SK-N-SH (cell line): ENCODE measurements around the gene TLE1. TPM values are rescaled to one million over a fixed set of nuclear protein-coding genes. Genes with fewer than 3 reads are reported as not detected.

Experiments
- CTCF ChIA-PET: fragments of 300-600, 350-600 bp; formaldehyde crosslinking; extraction: SDS; loops from one replicate; lab custom pipeline; 2021; lab: Yijun Ruan, JAX
- POLR2A ChIA-PET: fragments of 350-600 bp; sonication (Branson Sonifier 250); formaldehyde crosslinking; extraction: SDS; loops from one replicate; lab custom pipeline; 2020; ENCODE audit warnings: antibody characterized with exemption, inconsistent platforms; lab: Yijun Ruan, JAX
- DNase-seq: peaks from one replicate; pipeline ENCODE4 v3.0.0; 2012
- H2AFZ ChIP-seq: fragments of 200-600 bp; sonication (generic); 2 replicates; pipeline ENCODE4 v1.8.1; 2016; ENCODE audit warnings: antibody characterized with exemption, mild to moderate bottlenecking, low read depth
- H3F3A ChIP-seq: fragments of 200-600 bp; sonication (generic); replicated peaks from 2 replicates; pipeline ENCODE3; 2016; ENCODE audit warnings: antibody characterized with exemption, mild to moderate bottlenecking; ENCODE audit not compliant: insufficient read depth
- H3K27ac ChIP-seq, 2 experiments: fragments of 200-500 bp in 1 of 2; fragments of 200-600 bp in 1 of 2; sonication (Bioruptor generic) in 1 of 2; sonication (generic), shearing (Covaris generic) in 1 of 2; 2 replicates each; pipeline versions ENCODE4 v1.5.1 to v1.6.1; 2014 to 2016; ENCODE audit warnings: low read depth in 2 of 2, inconsistent platforms in 1 of 2, low read length in 1 of 2, mild to moderate bottlenecking in 1 of 2, mixed read lengths in 1 of 2
- H3K27me3 ChIP-seq: fragments of 200-600 bp; sonication (generic), shearing (Covaris generic); 2 replicates; pipeline ENCODE4 v1.6.1; 2016; ENCODE audit warnings: mixed run types; ENCODE audit not compliant: insufficient read depth
- H3K36me3 ChIP-seq, 2 experiments: fragments of 200-500 bp in 1 of 2; fragments of 200-600 bp in 1 of 2; sonication (Bioruptor generic) in 1 of 2; sonication (generic) in 1 of 2; replicated peaks in 1 of 2; 2 replicates each; pipeline versions ENCODE3 to v1.5.1; 2014 to 2016; ENCODE audit warnings: low read length in 1 of 2, mild to moderate bottlenecking in 1 of 2; ENCODE audit not compliant: insufficient read depth in 2 of 2, control insufficient read depth in 1 of 2
- H3K4me1 ChIP-seq, 2 experiments: fragments of 200-500 bp in 1 of 2; fragments of 200-600 bp in 1 of 2; sonication (Bioruptor generic) in 1 of 2; sonication (generic), shearing (Covaris generic) in 1 of 2; 2 replicates each; pipeline versions ENCODE4 v1.5.1 to v1.6.1; 2014 to 2016; ENCODE audit warnings: low read depth in 1 of 2, low read length in 1 of 2, mixed run types in 1 of 2; ENCODE audit not compliant: insufficient read depth in 2 of 2, control insufficient read depth in 1 of 2
- H3K4me2 ChIP-seq: fragments of 200-600 bp; sonication (generic), shearing (Covaris generic); 2 replicates; pipeline ENCODE4 v1.6.1; 2017; ENCODE audit warnings: mixed run types
- H3K4me3 ChIP-seq, 2 experiments: fragments of 200-500 bp in 1 of 2; fragments of 200-600 bp in 1 of 2; sonication (Bioruptor generic) in 1 of 2; sonication (generic), shearing (Covaris generic) in 1 of 2; 2 replicates each; pipeline versions ENCODE4 v1.5.1 to v1.8.1; 2014 to 2016; ENCODE audit warnings: low read depth in 2 of 2, inconsistent platforms in 1 of 2, low read length in 1 of 2, mild to moderate bottlenecking in 1 of 2, mixed read lengths in 1 of 2, moderate library complexity in 1 of 2
- H3K79me2 ChIP-seq: fragments of 200-600 bp; sonication (generic); 2 replicates; pipeline ENCODE4 v1.8.1; 2017; ENCODE audit warnings: mild to moderate bottlenecking; ENCODE audit not compliant: insufficient read depth
- H3K9ac ChIP-seq: fragments of 200-600 bp; sonication (generic); 2 replicates; pipeline ENCODE4 v1.6.1; 2017; ENCODE audit warnings: mixed run types
- H3K9me2 ChIP-seq: fragments of 200-600 bp; sonication (generic); 2 replicates; pipeline ENCODE4 v1.6.1; 2017; ENCODE audit warnings: mixed run types
- H3K9me3 ChIP-seq: fragments of 200-600 bp; sonication (generic); 2 replicates; pipeline ENCODE4 v1.6.1; 2017; ENCODE audit warnings: mixed run types, mild to moderate bottlenecking, moderate library complexity
- H4K20me1 ChIP-seq: fragments of 200-600 bp; sonication (generic); 2 replicates; pipeline ENCODE4 v1.6.1; 2017; ENCODE audit warnings: mild to moderate bottlenecking, mixed run types; ENCODE audit not compliant: insufficient read depth
- EP300 ChIP-seq, 2 experiments: IDR thresholded peaks; 2 replicates each; pipeline versions ENCODE4 v1.4.0 to v1.6.1; 2012; ENCODE audit warnings: borderline replicate concordance in 1 of 2, low read depth in 1 of 2, low read length in 1 of 2
- EZH2phosphoT487 ChIP-seq: fragments of 200-600 bp; sonication (generic); IDR thresholded peaks from 2 replicates; pipeline ENCODE4 v1.6.1; 2017; ENCODE audit warnings: low read depth, mixed run types, mild to moderate bottlenecking, antibody characterized with exemption, moderate library complexity, borderline replicate concordance
- FOSL2 ChIP-seq: IDR thresholded peaks from 2 replicates; pipeline ENCODE4 v1.4.0; 2012; ENCODE audit warnings: low read depth, mild to moderate bottlenecking, moderate library complexity, borderline replicate concordance
- FOXJ3 ChIP-seq: sonication (generic); formaldehyde crosslinking; IDR thresholded peaks from 2 replicates; pipeline ENCODE4 v1.5.1; 2020; ENCODE audit warnings: mild to moderate bottlenecking, missing genetic modification reagents
- JUND ChIP-seq: IDR thresholded peaks from 2 replicates; pipeline ENCODE4 v1.4.0; 2012
- MEF2A ChIP-seq: IDR thresholded peaks from 2 replicates; pipeline ENCODE4 v1.4.0; 2012; ENCODE audit warnings: low read depth, borderline replicate concordance
- MXI1 ChIP-seq: IDR thresholded peaks from 2 replicates; pipeline ENCODE4 v1.6.1; 2012; ENCODE audit warnings: mild to moderate bottlenecking, low read depth, low read length, improper control_type of control experiment
- NRF1 ChIP-seq: IDR thresholded peaks from 2 replicates; pipeline ENCODE4 v1.6.1; 2012; ENCODE audit warnings: low read depth, mild to moderate bottlenecking, low read length
- POLR2AphosphoS5 ChIP-seq: IDR thresholded peaks from 2 replicates; pipeline ENCODE4 v1.6.1; 2012; ENCODE audit warnings: low read depth, low read length
- RXRA ChIP-seq: IDR thresholded peaks from 2 replicates; pipeline ENCODE4 v1.4.0; 2012; ENCODE audit warnings: low read depth, mild to moderate bottlenecking, borderline replicate concordance
- SIN3A ChIP-seq: IDR thresholded peaks from 2 replicates; pipeline ENCODE4 v1.6.1; 2012; ENCODE audit warnings: low read depth, mild to moderate bottlenecking, low read length, moderate library complexity, borderline replicate concordance
- SMC3 ChIP-seq: IDR thresholded peaks from 2 replicates; pipeline ENCODE4 v1.6.1; 2012; ENCODE audit warnings: low read depth, low read length, improper control_type of control experiment
- TCF12 ChIP-seq: IDR thresholded peaks from 2 replicates; pipeline ENCODE4 v1.4.0; 2012
- TEAD4 ChIP-seq: IDR thresholded peaks from 2 replicates; pipeline ENCODE4 v1.4.0; 2012; ENCODE audit warnings: mild to moderate bottlenecking, borderline replicate concordance; ENCODE audit not compliant: insufficient read depth
- whole genome bisulfite sequencing: methylation state at CpG from one replicate; pipeline ENCODE4 v1.1.6; 2017; ENCODE audit warnings: low lambda C conversion rate; 5-methylcytosine and 5-hydroxymethylcytosine counted together
- polyA plus RNA-seq, 3 experiments: library from polyadenylated mRNA; depleted of rRNA; stranded (reverse); fragments of >200 nt; gene quantifications; 2 replicates each; pipeline ENCODE4 v1.2.3, GENCODE V29; 2012
- TF ChIP-seq, protein P1 (sequence below): fragments of 200-600 bp; sonication (generic); IDR thresholded peaks from 2 replicates; pipeline ENCODE4 v1.6.1; 2017; ENCODE audit warnings: antibody characterized with exemption, mild to moderate bottlenecking, moderate library complexity
- TF ChIP-seq, protein P2 (sequence below): fragments of 150-350 bp; IDR thresholded peaks from 2 replicates; pipeline ENCODE4 v1.6.1; 2017; ENCODE audit warnings: antibody characterized with exemption, low read length, low read depth, borderline replicate concordance
- TF ChIP-seq, protein P3 (sequence below): IDR thresholded peaks from 2 replicates; pipeline ENCODE4 v1.4.0; 2012; ENCODE audit warnings: low read depth, borderline replicate concordance
- TF ChIP-seq, protein P4 (sequence below): IDR thresholded peaks from 2 replicates; pipeline ENCODE4; 2012
- TF ChIP-seq, protein P5 (sequence below): IDR thresholded peaks from 2 replicates; pipeline ENCODE4 v1.4.0; 2012; ENCODE audit warnings: low read depth

Gene TLE1
- polyA plus RNA-seq, 1 of the 3 experiments (the other 2 are of a cell fraction) = 33.0 TPM

DNA sequence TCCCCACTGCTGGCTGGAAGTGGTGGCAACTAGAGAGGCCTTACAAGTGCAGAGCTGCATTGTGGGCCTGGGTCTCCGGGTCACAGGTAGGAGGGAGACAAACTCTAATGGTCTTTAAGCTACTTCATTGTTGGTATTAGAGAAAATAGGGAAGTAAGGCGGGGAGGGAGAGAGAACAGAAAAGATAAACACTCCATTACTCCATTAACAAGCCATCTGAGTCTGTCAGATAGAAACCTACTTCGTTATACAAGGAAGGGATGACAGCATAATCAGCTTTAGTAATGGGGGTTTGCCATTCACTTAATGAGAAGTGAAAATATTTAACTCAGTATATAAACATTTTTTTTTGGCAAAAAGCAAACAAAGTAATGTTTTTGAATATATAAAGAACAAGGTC, 107.4 kb downstream of the TLE1 start:
- H3K4me2 ChIP-seq = no peak overlapping the region
- no peaks in the 10 kb centered on the region for H4K20me1 ChIP-seq
- H3K36me3 ChIP-seq = peaks cover 11 to 21% of the 10 kb centered on the region in 2 experiments
- WGBS = 87% methylated on average over 3 of the region's 3 CpGs
- no peak overlapping the region for H3K27ac ChIP-seq
- no peaks in the 10 kb centered on the region for H3K9me2 ChIP-seq
- POLR2A ChIA-PET = no interaction called here
- H2AFZ ChIP-seq = no peak overlapping the region
- no peaks in the 10 kb centered on the region for H3K79me2 ChIP-seq
- CTCF ChIA-PET = interaction anchor here (1.0 to 1.4 kb wide), 2 partner anchors 31 to 105 kb away, joined by 3 to 5 read pairs; no protein-coding TSS in a partner anchor
- no peaks in the 10 kb centered on the region for H3K27me3 ChIP-seq
- H3K9me3 ChIP-seq = no peaks in the 10 kb centered on the region
- TF ChIP-seq FOSL2 = no peak
- no peak for TF ChIP-seq MEF2A
- no peak for TF ChIP-seq SIN3A
- TF ChIP-seq, protein P1, sequence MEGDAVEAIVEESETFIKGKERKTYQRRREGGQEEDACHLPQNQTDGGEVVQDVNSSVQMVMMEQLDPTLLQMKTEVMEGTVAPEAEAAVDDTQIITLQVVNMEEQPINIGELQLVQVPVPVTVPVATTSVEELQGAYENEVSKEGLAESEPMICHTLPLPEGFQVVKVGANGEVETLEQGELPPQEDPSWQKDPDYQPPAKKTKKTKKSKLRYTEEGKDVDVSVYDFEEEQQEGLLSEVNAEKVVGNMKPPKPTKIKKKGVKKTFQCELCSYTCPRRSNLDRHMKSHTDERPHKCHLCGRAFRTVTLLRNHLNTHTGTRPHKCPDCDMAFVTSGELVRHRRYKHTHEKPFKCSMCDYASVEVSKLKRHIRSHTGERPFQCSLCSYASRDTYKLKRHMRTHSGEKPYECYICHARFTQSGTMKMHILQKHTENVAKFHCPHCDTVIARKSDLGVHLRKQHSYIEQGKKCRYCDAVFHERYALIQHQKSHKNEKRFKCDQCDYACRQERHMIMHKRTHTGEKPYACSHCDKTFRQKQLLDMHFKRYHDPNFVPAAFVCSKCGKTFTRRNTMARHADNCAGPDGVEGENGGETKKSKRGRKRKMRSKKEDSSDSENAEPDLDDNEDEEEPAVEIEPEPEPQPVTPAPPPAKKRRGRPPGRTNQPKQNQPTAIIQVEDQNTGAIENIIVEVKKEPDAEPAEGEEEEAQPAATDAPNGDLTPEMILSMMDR = no peak
- TF ChIP-seq NRF1 = no peak
- TF ChIP-seq TEAD4 = no peak
- no peak for TF ChIP-seq FOXJ3
- no peak for TF ChIP-seq TCF12
- no peak for TF ChIP-seq SMC3
- TF ChIP-seq, protein P2, sequence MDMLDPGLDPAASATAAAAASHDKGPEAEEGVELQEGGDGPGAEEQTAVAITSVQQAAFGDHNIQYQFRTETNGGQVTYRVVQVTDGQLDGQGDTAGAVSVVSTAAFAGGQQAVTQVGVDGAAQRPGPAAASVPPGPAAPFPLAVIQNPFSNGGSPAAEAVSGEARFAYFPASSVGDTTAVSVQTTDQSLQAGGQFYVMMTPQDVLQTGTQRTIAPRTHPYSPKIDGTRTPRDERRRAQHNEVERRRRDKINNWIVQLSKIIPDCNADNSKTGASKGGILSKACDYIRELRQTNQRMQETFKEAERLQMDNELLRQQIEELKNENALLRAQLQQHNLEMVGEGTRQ = no peak
- no peak for TF ChIP-seq EP300 (IDR thresholded peaks at IDR 0.05; ENCODE audit: borderline replicate concordance in 1 of 2, low read depth in 1 of 2, low read length in 1 of 2)
- TF ChIP-seq, protein P3, sequence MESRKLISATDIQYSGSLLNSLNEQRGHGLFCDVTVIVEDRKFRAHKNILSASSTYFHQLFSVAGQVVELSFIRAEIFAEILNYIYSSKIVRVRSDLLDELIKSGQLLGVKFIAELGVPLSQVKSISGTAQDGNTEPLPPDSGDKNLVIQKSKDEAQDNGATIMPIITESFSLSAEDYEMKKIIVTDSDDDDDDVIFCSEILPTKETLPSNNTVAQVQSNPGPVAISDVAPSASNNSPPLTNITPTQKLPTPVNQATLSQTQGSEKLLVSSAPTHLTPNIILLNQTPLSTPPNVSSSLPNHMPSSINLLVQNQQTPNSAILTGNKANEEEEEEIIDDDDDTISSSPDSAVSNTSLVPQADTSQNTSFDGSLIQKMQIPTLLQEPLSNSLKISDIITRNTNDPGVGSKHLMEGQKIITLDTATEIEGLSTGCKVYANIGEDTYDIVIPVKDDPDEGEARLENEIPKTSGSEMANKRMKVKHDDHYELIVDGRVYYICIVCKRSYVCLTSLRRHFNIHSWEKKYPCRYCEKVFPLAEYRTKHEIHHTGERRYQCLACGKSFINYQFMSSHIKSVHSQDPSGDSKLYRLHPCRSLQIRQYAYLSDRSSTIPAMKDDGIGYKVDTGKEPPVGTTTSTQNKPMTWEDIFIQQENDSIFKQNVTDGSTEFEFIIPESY = no peak
- TF ChIP-seq MXI1 = no peak
- TF ChIP-seq JUND = no peak
- TF ChIP-seq EZH2phosphoT487 = no peak
- TF ChIP-seq, protein P4, sequence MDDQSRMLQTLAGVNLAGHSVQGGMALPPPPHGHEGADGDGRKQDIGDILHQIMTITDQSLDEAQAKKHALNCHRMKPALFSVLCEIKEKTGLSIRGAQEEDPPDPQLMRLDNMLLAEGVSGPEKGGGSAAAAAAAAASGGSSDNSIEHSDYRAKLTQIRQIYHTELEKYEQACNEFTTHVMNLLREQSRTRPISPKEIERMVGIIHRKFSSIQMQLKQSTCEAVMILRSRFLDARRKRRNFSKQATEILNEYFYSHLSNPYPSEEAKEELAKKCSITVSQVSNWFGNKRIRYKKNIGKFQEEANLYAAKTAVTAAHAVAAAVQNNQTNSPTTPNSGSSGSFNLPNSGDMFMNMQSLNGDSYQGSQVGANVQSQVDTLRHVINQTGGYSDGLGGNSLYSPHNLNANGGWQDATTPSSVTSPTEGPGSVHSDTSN = no peak
- no peak for TF ChIP-seq POLR2AphosphoS5
- TF ChIP-seq, protein P5, sequence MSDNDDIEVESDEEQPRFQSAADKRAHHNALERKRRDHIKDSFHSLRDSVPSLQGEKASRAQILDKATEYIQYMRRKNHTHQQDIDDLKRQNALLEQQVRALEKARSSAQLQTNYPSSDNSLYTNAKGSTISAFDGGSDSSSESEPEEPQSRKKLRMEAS = no peak
- TF ChIP-seq RXRA = no peak
- TF ChIP-seq, all 33 proteins: peak for 0
- H3K4me1 ChIP-seq = peaks cover 0 to 4% of the 10 kb centered on the region in 2 experiments; a peak in 2 of 4 replicates
- no peak for DNase-seq
- no peaks in the 10 kb centered on the region for H3F3A ChIP-seq
- no peak overlapping the region for H3K4me3 ChIP-seq
- no peak overlapping the region for H3K9ac ChIP-seq
